ENCODE results near the gene SCP2D1.

The SCP2D1 gene

DNA sequence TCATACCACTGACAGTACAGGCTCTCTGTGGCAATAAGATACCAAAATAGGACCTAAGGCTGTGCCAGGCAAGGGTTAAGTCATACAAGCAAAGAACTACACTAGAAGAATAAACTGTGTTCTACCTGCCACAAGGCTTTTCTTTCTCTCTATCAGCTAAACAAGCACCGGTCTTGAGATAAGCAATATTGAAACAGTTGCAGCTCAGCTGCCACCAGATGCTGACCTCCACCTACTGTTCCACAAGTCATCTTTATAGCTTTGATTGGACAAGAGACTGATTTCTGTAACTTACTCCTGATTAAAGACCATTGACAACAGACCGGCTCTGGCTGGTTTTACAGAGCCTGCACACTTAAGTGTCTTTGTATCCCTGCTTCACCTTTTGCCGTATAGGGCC, 24.1 kb downstream of the SCP2D1 start:
- no peak for DNase-seq
- TF ChIP-seq GATA1 (IDR thresholded peaks at IDR 0.05; ENCODE audit: low read depth, low read length) (no peak), POLR2A (IDR thresholded peaks at IDR 0.05; ENCODE audit: low read length) (no peak)

DNA sequence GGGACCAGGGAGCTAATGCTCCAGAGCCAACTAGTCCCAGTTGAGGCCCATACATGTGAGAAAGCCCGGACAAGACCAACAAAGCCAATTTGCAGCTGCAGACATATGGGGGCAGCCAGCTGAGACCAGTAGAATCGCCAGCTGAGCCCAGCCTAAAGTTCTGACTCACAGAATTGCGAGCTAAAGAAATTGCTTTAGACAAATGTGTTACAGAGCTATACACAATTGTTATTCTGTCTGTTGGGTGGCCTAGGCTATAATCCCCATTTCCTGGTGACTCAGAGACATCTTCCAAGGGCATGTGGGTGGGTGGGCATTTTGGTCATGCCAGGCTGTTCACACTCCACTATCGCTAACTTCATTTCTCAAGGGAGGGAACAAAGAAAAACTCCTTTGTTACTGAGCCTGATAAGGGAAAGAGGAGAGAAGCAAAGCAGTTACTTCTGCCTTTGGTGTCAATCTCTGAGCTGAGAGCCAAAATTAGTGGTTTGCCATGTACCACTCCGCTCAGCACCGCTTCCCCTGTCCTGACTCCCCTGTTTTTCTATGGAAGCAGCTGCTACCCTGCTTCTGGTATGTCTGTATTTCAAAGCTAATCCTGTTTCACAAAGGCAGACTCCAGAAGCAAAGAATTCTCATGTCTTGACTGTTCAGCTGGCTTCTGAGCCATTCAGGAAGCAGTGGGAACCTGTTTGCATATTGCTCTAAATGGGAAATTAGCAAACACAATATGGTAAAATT, 26.1 kb downstream of the SCP2D1 start:
- no peak for DNase-seq
- TF ChIP-seq GATA1 (IDR thresholded peaks at IDR 0.05; ENCODE audit: low read depth, low read length) (no peak), POLR2A (IDR thresholded peaks at IDR 0.05; ENCODE audit: low read length) (no peak)

DNA sequence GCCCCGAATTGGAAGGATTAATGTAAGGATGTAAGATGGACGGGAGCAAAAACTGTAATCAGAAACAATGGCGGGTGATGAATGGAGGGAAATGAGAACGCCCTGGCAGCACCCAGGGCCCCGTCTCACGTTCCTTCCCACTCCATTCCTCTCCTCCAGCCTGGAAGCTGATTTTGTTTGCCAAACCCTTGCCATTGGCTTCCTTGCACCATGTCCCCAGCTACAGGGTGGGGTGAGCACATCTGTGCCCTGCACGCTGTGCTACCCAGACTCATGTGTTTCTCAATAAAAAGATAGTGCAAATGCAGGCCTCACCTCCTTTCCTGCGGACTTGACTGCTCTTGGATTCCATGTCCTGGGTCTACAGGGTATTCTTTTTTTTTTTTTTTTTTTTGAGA, 26.7 kb downstream of the SCP2D1 start:
- TF ChIP-seq POLR2A (IDR thresholded peaks at IDR 0.05; ENCODE audit: low read length) (no peak), GATA1 (IDR thresholded peaks at IDR 0.05; ENCODE audit: low read depth, low read length) (no peak)
- DNase-seq, result no peak

DNA sequence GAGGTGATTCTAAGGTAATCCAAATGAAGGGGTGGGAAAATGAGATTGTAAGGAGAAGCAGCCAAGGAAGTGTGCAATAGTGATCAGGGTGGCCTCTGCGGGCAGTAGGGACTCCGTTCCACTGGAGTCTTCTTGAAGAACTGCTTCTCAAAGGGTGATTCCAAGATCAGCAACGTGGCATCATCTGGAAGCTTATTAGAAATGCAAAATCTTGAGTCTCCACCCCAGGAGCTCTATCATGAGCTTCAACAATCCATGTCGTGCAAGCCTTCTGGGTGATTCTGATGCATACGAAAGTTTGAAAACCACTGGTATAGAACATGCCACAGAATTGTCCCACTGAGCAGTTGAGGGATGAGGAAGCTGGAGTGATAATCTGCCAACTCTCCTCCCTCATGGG, 31.4 kb downstream of the SCP2D1 start:
- DNase-seq, result no peak
- TF ChIP-seq GATA1 (IDR thresholded peaks at IDR 0.05; ENCODE audit: low read depth, low read length) (no peak), POLR2A (IDR thresholded peaks at IDR 0.05; ENCODE audit: low read length) (no peak)

DNA sequence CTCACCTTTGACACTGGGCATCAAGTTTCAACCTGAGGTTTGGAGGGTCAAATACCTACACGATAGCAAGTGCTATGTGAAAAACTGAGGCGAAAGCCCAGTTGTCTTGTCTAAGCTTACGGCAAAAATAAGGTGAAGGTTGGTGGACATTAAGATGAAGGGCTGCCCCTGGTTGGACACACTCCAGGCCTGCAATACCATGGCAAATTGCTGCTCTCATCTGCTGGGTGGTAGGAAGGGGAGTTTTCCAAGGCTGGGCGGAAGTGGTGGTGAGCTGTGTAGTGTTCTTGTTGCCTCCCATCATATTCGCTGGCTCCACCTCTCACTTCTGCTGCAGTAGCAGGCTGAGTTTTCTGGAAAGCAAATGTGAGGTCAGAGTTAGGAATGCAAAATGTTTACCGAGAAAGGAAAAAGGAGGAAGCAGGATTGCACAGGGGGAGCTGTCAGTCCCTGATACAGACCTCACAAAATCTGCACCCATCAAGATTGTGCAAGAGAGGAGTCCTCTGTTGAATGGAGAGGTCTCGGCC, 33.7 kb downstream of the SCP2D1 start:
- DNase-seq, result no peak
- no peak for TF ChIP-seq POLR2A (IDR thresholded peaks at IDR 0.05; ENCODE audit: low read length)
- no peak for TF ChIP-seq GATA1 (IDR thresholded peaks at IDR 0.05; ENCODE audit: low read depth, low read length)

DNA sequence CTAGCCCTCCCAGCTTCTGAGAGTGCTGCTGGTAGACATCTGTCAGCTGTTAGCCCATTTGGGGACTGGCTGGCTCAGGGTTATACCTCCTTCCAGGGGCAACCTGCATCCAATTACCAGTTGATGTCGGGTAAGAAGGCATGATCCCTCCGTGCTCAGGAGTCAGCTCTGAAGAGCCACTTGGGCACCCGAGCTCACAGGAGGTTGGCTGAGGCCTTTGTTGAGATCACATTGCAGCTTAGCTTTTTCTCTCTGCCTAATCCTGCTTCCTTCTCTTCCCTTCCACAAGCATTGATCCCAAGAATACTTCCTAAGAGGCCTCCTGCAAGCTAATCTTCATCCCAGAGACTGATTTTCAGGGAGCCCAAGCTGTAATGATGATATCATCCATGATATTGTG, 35.5 kb downstream of the SCP2D1 start:
- DNase-seq, result no peak

DNA sequence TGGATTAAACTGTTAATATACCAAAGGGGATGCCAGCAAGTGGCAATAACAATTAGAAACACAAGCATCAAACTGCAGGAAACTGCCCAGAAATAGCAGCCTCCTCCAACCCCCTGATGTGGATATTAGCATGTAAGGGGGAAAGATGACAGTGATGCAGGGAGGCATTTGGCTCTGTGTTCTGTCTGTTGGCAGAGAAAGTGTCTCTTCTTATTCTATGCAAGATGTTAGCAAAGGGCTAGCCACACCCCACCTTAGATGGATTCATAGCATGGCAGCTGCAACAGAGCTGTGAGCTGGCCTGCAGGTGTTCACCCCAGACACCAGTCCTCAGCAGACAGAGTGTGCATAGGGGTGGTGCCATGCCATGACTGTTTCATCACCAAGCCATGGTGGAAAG, 38.0 kb downstream of the SCP2D1 start:
- no peak for TF ChIP-seq GATA1 (IDR thresholded peaks at IDR 0.05; ENCODE audit: low read depth, low read length)
- no peak for TF ChIP-seq POLR2A (IDR thresholded peaks at IDR 0.05; ENCODE audit: low read length)
- no peak for DNase-seq

More for the DNA sequence above, 35.5 kb downstream of the SCP2D1 start:
- no peak for TF ChIP-seq POLR2A (IDR thresholded peaks at IDR 0.05; ENCODE audit: low read length)
- no peak for TF ChIP-seq GATA1 (IDR thresholded peaks at IDR 0.05; ENCODE audit: low read depth, low read length)

DNA sequence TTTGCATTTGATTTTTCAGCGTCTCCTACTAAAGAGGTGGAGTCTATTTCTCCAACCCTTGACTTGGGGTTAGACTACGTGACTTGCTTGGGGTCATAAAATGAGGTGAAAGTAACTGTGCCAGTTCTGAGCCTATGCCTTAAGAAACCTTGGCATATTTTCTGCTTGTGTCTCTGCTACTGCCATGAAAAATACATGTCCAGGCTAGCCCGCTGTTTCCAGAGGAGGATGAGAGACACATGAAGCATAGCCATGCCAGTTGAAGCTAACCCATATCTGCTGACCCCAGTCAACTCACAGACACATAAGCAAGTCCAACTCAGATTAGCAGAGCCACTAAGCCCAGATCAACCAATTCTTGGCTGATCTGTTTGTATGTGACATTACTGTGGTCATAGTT, 38.7 kb downstream of the SCP2D1 start:
- TF ChIP-seq GATA1 (IDR thresholded peaks at IDR 0.05; ENCODE audit: low read depth, low read length) (no peak), POLR2A (IDR thresholded peaks at IDR 0.05; ENCODE audit: low read length) (no peak)
- DNase-seq, result no peak

DNA sequence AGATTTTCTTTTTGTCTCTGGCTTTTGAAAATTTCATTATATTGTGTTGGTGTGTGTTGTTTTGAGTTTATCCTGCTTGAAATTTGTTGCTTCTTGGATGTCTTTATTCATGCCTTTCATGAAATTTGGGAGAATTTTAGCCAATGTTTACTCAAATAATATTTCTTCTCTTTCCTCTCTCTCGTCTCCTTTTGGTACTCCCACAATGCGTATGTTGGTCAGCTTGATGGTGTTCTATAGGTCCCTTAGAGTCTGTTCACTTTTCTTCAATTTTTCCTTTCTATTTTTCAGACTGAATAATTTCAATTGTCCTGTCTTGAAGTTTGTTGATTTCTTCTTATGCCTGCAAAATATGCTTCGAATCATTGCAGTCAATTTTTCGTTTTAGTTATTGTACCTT, 39.6 kb downstream of the SCP2D1 start:
- DNase-seq, result no peak
- TF ChIP-seq POLR2A (IDR thresholded peaks at IDR 0.05; ENCODE audit: low read length) (no peak), GATA1 (IDR thresholded peaks at IDR 0.05; ENCODE audit: low read depth, low read length) (no peak)

DNA sequence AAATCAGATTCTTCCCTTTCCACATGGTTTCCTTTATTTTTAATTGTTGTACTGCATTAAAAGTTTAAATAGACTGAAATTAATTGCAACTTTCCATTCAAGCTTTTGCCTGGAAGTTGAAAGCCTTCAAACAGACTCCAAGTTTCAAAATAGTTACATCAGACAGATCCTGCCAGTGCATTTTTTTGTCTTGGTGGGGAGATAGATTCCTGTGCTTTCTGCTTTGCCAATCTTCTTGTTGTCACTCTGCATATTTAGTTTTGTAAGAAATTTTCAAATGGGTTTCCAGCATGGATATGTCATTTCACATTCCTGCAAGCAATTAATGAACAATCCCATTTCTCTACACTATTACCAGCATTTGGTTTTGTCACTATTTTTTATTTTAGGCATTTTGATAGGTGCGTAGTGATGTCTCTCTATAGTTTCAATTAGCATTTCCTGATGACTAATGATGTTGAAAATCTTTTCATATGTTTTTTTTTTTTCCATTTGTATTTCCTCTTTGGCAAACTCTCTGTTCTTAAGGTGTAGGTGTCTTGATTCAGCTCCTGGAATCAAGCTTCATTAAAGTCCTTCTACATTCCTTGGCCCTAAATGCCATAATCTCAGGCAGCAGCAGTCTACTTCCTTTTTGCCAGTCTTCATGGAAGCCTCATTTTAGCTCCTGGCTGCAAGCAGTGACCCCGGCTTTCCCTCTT, 40.5 kb downstream of the SCP2D1 start:
- DNase-seq, result no peak
- TF ChIP-seq GATA1 (IDR thresholded peaks at IDR 0.05; ENCODE audit: low read depth, low read length) (no peak), POLR2A (IDR thresholded peaks at IDR 0.05; ENCODE audit: low read length) (no peak)

DNA sequence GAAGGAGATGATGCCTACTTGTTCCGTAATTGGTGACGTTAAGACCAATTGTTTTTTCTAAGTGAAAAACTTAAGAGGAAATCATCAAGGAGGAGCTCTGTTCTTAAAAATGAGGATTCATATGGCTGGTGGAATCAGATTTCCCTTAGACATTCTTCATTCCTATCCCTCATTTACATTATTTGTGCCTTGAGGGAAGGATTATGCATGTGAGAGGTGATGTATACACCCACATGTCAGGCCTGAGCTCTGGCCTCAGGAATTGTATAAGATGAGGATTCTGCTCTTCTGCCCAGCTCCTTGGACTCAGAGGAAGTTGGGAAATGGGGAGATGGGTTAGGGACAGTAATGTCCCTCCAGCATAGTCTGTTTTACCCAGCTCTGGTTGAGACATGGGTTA, 42.3 kb downstream of the SCP2D1 start:
- no peak for TF ChIP-seq POLR2A (IDR thresholded peaks at IDR 0.05; ENCODE audit: low read length)
- TF ChIP-seq GATA1 (IDR thresholded peaks at IDR 0.05; ENCODE audit: low read depth, low read length), result no peak
- no peak for DNase-seq

DNA sequence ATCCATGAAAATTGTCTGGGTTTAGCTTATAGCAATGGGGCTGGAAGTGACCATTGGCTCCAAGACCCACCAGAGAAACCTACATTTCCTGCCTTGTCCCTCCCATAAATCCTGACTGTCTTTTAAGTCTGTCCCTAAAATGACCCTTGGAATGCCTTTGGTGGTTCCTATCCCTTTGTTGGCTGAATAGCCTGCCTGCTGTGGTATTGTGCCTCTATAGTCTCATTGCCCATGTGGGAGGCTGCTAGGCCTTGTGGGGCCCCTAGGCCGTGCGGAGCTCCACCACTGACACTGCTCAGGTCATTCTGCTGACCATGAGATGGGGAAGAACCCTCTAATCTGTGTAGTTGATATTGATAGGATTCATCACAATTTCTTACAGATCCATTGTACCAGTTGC, 43.3 kb downstream of the SCP2D1 start:
- TF ChIP-seq GATA1 (IDR thresholded peaks at IDR 0.05; ENCODE audit: low read depth, low read length), result no peak
- TF ChIP-seq POLR2A (IDR thresholded peaks at IDR 0.05; ENCODE audit: low read length), result no peak
- no peak for DNase-seq

DNA sequence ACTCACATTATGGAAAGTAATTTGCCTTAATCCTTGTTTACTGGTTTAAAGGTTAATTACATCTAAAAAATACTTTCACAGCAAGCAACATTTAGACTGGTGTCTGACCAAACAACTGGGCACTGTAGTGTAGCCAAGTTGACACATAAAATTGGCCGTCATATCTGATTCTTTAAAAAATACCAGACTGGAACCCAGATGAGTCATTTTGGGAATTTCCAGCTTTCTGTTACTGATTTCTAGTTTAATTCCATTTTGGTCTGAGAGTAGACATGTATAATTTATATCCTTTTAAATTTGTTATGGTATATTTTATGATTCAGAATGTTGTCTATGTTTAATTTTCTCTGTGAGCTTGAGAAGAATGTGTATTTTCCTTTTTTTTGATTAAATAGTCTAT, 44.1 kb downstream of the SCP2D1 start:
- DNase-seq, result no peak
- TF ChIP-seq POLR2A (IDR thresholded peaks at IDR 0.05; ENCODE audit: low read length) (no peak), GATA1 (IDR thresholded peaks at IDR 0.05; ENCODE audit: low read depth, low read length) (no peak)

DNA sequence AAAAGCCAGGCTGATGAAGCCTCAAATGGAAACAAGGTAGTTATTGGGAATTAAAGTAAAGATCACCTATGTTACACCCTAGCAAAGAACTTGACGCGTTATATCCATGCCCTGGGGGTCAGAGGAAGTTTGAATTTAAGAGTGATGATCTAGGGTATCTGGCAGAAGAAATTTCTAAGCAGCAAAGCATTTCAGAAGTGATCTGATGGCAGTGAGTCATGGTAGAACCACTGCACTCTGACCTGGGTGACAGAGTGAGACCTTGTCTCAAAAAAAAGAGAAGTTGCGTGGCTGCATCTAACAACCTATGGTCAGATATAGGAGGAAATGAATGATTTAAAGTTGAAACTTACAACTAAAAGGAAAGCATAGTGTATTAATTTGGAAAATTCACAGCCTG, 45.2 kb downstream of the SCP2D1 start:
- DNase-seq, result no peak
- TF ChIP-seq POLR2A (IDR thresholded peaks at IDR 0.05; ENCODE audit: low read length) (no peak), GATA1 (IDR thresholded peaks at IDR 0.05; ENCODE audit: low read depth, low read length) (no peak)
